GM12873 (cell line): ENCODE data around the gene PSMB7.

ENCODE experiments used
- CTCF ChIP-seq: IDR thresholded peaks from 2 replicates; pipeline ENCODE4 v1.5.1; 2012; ENCODE audit warnings: low read depth, mild to moderate bottlenecking, moderate library complexity, low read length, control low read depth; ENCODE audit not compliant: insufficient read depth; ENCODE audit errors: missing control alignments

Gene PSMB7

GRCh38 chr9:124454791-124455443 lies 39.7 kb upstream of the PSMB7 start:
- no peak for TF ChIP-seq CTCF

GRCh38 chr9:124454296-124454695 lies 39.1 kb upstream of the PSMB7 start:
- TF ChIP-seq CTCF = no peak

GRCh38 chr9:124453586-124454191 lies 38.4 kb upstream of the PSMB7 start:
- no peak for TF ChIP-seq CTCF

GRCh38 chr9:124452841-124453585 lies 37.8 kb upstream of the PSMB7 start:
- TF ChIP-seq CTCF = no peak

- TF ChIP-seq CTCF = no peak
Measured at GRCh38 chr9:124452326-124452725, 37.1 kb upstream of the PSMB7 start.

- TF ChIP-seq CTCF = no peak
Measured at GRCh38 chr9:124450931-124451661, 35.9 kb upstream of the PSMB7 start.

GRCh38 chr9:124450241-124450924 lies 35.1 kb upstream of the PSMB7 start, which contains the start of gene ADGRD2:
ADGRD2 (plus strand) TSS chr9:124450451; CDS start chr9:124451667, 1,216 bp downstream.
- TF ChIP-seq CTCF = no peak
